GM12864 (cell line): ENCODE data around the gene AGFG2.
A peak's percentile ranks its signal among the peaks of the same experiment; 100 is the strongest.

Experiments used
- DNase-seq: peaks from one replicate; pipeline ENCODE4 v3.0.0-alpha.2; 2011; ENCODE audit warnings: low read depth
- H3K4me3 ChIP-seq: 2 replicates; pipeline ENCODE4 v1.5.1; 2011; ENCODE audit warnings: mild to moderate bottlenecking, low read depth, low read length, control low read depth
- TF ChIP-seq, protein P1 (sequence below): IDR thresholded peaks from 2 replicates; pipeline ENCODE4 v1.5.1; 2011; ENCODE audit warnings: low read depth, mild to moderate bottlenecking, moderate library complexity, low read length, control low read depth, inconsistent platforms; ENCODE audit errors: missing control alignments

Gene AGFG2

DNA sequence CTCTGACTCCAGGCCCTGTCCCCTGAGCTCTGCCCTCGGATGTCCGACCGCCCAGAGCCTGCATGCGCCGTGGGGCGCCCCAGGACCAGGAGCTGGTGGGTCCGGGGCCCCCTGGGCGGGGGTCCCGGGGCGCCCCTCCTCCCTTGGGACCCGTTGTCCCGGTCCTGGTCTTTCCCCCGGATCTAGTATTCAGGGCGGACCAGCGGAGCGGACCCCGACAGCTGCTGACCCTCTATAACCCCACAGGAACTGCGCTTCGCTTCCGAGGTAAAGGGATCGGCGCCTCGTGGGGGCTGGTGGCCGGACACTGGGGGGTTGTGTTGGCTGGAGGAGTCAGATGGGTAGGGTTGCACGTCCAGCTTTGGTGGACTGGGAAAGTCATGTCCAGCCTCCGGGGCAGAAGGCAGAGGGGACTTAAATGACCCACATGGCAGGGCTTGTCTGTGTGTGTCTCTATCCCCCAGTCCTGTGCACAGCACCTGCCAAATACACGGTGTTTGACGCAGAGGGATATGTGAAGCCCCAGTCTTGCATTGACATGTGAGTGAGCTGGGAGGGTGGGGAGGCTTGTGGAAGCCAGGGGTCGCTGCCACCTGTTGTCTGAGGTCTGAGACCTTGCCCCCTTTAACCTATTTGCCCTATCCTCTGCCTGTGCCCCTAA, 73.9 kb downstream of the AGFG2 start:
- peak overlapping the region; percentile 74 for H3K4me3 ChIP-seq
- TF ChIP-seq, protein P1, sequence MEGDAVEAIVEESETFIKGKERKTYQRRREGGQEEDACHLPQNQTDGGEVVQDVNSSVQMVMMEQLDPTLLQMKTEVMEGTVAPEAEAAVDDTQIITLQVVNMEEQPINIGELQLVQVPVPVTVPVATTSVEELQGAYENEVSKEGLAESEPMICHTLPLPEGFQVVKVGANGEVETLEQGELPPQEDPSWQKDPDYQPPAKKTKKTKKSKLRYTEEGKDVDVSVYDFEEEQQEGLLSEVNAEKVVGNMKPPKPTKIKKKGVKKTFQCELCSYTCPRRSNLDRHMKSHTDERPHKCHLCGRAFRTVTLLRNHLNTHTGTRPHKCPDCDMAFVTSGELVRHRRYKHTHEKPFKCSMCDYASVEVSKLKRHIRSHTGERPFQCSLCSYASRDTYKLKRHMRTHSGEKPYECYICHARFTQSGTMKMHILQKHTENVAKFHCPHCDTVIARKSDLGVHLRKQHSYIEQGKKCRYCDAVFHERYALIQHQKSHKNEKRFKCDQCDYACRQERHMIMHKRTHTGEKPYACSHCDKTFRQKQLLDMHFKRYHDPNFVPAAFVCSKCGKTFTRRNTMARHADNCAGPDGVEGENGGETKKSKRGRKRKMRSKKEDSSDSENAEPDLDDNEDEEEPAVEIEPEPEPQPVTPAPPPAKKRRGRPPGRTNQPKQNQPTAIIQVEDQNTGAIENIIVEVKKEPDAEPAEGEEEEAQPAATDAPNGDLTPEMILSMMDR, result peak; percentile 15
- DNase-seq, result no peak

DNA sequence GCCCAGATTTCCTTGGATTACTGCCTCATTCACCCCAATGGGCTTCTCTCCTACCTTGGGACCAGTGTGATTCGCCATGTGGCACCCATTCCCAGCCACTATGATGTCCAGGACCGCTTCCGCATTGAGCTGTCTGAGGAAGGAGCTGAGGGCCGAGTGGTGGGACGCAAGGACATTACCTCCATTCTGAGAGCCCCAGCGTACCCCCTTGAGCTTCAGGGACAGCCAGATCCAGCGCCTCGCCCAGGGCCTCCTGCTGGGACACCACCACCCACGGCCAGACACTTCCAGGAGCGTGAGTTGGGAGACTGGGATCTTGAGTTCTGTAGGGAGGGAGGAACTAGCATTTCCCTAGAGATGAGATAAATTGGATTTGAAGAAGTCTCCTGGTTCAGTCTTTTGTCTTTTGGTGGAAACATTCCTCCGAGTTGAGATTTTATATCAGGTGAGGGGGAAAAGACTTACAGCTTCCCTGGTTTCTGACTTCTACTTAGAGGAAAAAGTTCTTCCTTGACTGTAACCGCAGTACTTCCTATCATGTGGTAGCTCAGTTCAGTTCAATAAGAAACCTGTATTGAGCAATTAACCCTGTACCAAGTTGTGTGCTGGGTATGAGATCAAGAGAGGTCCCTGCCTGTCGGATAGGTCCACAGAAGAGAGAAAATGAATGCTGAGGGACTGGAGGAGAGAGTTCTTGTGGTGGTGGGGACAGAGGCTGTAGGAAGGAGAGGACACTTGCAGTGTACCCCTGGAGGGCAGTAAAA, 74.6 kb downstream of the AGFG2 start:
- no peak for DNase-seq
- H3K4me3 ChIP-seq, result no peak overlapping the region; the same call in 1 of the 2 replicates
- TF ChIP-seq, protein P1, result no peak

DNA sequence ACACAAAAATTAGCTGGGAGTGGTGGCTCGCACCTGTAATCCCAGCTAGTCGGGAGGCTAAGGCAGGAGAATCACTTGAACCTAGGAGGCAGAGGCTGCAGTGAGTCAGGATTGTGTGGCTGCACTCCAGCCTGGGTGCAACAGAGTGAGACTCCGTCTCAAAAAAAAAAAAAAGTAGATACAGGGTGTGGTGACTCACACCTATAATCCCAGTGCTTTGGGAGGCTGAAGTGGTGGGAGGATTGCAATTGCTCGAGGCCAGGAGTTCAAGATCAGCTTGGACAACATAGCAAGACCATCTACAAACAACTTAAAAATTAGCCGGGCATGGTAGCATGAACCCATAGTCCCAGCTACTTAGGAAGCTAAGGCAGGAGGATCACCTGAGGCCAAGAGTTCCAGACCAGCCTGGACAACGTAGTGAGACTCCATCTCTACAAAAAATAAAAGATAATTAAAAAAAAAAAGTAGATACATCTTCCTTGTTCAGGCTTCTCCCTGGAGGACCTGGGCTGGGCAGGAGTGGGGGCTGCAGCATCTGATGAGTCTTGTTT, 75.4 kb downstream of the AGFG2 start:
- H3K4me3 ChIP-seq, result no peak overlapping the region
- TF ChIP-seq, protein P1, result no peak
- no peak for DNase-seq
